HG03575 (cell line): ENCODE measurements around the gene FOXN3.

Experiments used
- ATAC-seq: cut with Tn5 transposase; IDR thresholded peaks from one replicate; pipeline ENCODE4 v1.9.1; 2021; ENCODE audit not compliant: unreplicated experiment, insufficient number of reproducible peaks, low FRiP score; ENCODE audit errors: extremely low read depth

The FOXN3 gene, protein sequence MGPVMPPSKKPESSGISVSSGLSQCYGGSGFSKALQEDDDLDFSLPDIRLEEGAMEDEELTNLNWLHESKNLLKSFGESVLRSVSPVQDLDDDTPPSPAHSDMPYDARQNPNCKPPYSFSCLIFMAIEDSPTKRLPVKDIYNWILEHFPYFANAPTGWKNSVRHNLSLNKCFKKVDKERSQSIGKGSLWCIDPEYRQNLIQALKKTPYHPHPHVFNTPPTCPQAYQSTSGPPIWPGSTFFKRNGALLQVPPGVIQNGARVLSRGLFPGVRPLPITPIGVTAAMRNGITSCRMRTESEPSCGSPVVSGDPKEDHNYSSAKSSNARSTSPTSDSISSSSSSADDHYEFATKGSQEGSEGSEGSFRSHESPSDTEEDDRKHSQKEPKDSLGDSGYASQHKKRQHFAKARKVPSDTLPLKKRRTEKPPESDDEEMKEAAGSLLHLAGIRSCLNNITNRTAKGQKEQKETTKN

GRCh38 chr14:89417091-89417464, at the start of gene FOXN3:
Gene FOXN3, minus strand, starts transcription at chr14:89417233. Its CDS starts 4,757 bp downstream, at chr14:89412476.
- ATAC-seq: no peak

DNA sequence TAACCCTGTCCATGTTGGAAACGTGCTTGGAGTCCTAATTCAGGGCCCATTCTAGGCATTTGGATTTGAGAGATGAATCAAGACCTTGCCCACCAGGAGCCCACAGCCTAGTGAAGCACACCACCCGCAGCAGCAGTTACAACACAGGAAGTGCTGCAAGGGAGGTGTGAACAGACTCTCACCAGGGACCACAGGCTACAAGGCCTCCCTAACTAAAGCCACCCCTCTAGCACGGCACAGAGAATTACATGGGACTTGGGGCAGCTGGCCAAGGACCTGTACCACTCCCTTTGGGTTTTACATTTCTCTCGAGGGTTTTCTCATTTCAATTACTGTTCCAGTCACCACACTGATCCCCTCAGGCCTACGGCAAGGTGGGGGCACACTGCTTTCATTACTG, 49.5 kb upstream of the FOXN3 start:
- ATAC-seq: no peak

- no peak for ATAC-seq
These were observed 48.8 kb upstream of the FOXN3 start for GRCh38 chr14:89465876-89466275.

DNA sequence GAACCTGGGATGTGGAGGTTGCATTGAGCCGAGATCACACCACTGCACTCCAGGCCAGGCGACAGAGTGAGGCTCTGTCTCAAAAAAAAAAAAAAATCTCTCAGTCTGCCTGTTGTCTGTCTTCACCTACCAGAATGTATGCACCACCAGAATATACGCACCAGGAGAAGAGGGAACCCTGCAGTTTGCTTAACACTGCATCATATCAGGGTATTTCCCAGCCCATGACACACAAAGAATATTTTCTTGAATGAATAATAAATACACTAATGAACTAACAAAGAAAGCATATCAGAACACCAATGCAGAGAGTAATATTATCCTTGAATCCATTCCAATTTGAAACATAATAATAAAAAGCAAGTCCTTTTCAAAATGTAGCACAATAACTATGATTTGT, 44.2 kb upstream of the FOXN3 start:
- ATAC-seq: no peak

GRCh38 chr14:89458713-89459420, 41.8 kb upstream of the FOXN3 start:
- no peak for ATAC-seq

DNA sequence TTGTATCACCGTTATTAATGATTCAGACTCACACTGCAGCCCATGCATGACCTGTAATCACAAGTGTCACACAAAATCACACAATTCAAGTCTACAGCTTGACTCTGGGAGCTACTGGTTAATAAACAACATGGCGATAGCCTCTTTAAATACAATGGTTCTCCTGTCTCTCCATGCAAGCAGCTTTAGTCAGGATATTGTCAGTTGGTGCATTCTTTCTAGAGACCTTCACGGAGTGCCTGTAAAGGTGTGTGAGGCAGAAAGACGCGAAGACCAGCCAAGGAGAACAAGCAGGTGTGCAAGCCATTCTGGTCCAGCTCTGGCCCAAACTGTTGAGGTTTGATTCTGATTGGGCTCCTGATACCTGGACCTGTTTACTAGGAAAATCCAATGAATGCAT, 40.0 kb upstream of the FOXN3 start:
- ATAC-seq: no peak

GRCh38 chr14:89455412-89455811, 38.4 kb upstream of the FOXN3 start:
- no peak for ATAC-seq

GRCh38 chr14:89454996-89455395, 38.0 kb upstream of the FOXN3 start:
- no peak for ATAC-seq

DNA sequence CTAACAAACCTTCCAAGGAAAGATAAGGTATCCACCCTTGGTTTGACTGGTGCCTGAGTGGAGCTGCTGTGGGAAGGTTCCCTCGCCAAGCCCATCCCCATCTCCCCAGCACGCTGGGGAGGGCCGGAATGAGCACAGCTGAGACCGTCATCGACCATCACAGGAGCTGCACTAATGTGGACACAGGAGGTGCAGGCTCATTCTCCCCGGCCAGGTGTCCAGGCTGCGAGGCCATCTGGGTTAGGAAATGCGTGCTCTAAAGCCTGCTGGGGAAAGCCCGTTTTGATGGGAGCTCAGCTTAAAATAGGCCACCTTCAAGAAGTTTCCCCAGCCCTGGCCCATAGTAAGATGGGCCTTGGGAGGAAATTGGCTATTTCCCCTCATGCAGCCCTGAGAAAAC, 35.2 kb upstream of the FOXN3 start:
- ATAC-seq: no peak

DNA sequence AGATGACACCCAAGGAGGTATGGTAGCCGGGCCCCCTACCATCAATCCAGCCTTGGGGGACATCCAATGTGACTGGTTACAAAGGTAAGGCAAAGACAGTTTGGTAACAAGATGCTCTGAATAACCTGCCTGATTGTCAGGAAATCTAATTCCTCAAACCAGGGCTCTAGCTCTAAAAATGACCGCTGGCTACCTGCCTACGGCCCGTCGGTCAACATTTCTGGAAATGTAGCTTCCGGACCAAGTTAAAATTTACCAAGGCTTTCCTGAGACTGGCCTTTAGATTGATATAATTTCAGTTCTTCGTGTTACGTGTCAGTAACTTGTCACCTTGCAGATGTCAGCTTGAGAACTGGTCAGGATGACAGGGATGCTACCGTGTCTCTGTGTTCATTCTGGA, 34.2 kb upstream of the FOXN3 start:
- no peak for ATAC-seq

GRCh38 chr14:89447182-89447944, 30.3 kb upstream of the FOXN3 start:
- ATAC-seq: no peak

DNA sequence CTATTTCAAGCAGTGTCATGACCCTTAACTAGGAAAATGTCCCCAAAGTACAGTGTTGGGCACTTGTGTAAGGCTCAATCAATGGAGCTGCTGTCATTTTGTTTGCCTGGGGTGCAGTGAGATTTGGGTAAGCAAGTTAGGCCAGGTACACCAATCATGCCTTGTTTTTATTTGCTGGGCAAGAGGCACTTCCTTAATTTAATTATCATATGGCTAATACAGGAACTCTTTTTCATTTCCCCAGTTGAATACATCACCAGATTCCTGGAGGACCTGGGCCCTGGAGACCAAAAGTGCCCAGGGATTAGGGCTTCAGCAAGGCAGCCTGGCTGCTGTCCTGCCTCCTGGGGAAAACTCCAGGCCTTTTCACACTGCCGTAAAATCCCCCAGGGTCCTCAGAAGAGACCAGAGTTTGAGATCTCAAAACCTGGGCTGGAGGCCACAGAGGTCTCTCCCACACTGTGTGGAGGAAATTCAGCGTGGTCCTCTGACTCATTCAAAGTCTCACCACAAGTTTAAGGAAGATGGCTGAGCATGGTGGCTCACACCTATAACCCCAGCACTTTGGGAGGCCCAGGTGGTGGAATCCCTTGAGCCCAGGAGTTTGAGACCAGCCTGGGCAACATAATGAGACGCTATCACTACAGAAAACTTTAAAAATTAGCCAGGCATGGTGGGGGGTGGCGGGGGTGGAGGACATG, 28.4 kb upstream of the FOXN3 start:
- ATAC-seq: no peak

DNA sequence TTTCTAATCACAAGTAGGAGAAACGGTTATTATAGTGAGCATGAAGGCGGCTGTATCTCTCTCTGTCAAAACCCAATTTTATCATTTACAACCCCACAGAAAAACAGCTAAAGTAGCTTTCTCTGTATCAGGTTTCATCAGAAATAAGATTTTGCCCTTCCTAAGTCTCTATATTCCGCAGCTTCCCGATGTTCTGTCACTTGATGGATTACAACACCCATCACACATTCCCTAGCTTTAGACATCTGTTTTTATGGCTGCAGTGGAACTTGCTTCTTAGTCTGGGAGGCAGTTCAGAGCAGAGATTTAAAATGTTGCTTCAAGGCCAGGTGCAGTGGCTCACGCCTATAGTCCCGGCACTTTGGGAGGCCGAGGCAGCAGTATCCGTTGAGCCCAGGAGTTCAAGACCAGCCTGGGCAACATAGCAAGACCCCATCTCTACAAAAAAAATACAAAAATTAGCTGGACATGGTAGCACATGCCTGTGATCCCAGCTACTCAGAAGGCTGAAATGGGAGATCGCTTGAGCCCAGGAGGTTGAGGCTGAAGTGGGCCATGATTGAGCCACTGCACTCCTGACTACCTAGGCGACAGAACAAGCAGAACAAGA, 27.6 kb upstream of the FOXN3 start:
- no peak for ATAC-seq

- no peak for ATAC-seq
These were observed 27.0 kb upstream of the FOXN3 start for GRCh38 chr14:89444044-89444443.

- no peak for ATAC-seq
These were observed 26.1 kb upstream of the FOXN3 start for GRCh38 chr14:89443042-89443629.

GRCh38 chr14:89442280-89442679, 25.2 kb upstream of the FOXN3 start:
- ATAC-seq: no peak

- no peak for ATAC-seq
These were observed 24.2 kb upstream of the FOXN3 start for GRCh38 chr14:89440986-89441909.
